DND-41 (cell line): ENCODE measurements around the gene KIF24.

Experiments used
- EZH2 ChIP-seq: IDR thresholded peaks from 3 replicates; pipeline ENCODE4 v1.6.1; 2012; ENCODE audit warnings: borderline replicate concordance, low read depth, mild to moderate bottlenecking, moderate library complexity, low read length, inconsistent platforms; ENCODE audit not compliant: severe bottlenecking
- TF ChIP-seq, protein P1 (sequence below): IDR thresholded peaks from 2 replicates; pipeline ENCODE4 v1.5.1; 2012; ENCODE audit warnings: borderline replicate concordance, low read length, moderate library complexity, mild to moderate bottlenecking; ENCODE audit not compliant: poor library complexity, severe bottlenecking; ENCODE audit errors: extremely low read depth

DNA sequence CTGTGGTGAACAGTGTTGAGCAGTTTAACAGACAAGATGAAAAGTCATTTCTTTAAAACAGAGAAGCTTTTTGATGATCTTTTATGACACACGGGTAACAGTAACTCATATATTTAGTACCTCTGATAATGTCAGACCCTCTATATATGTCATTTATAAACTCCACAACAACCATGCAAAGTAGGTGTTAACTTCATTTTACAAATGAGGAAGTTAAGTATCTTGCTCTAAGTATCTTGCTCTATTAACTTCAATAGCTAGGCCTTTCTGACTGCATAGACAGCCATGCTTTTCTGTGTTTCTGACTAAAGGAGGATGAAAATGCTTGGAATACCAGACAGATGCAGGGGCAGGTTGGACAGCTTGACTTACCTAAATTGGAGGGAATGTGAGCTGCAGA, 2.1 kb upstream of the KIF24 start:
- TF ChIP-seq, protein P1, sequence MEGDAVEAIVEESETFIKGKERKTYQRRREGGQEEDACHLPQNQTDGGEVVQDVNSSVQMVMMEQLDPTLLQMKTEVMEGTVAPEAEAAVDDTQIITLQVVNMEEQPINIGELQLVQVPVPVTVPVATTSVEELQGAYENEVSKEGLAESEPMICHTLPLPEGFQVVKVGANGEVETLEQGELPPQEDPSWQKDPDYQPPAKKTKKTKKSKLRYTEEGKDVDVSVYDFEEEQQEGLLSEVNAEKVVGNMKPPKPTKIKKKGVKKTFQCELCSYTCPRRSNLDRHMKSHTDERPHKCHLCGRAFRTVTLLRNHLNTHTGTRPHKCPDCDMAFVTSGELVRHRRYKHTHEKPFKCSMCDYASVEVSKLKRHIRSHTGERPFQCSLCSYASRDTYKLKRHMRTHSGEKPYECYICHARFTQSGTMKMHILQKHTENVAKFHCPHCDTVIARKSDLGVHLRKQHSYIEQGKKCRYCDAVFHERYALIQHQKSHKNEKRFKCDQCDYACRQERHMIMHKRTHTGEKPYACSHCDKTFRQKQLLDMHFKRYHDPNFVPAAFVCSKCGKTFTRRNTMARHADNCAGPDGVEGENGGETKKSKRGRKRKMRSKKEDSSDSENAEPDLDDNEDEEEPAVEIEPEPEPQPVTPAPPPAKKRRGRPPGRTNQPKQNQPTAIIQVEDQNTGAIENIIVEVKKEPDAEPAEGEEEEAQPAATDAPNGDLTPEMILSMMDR: no peak
- no peak for TF ChIP-seq EZH2
